HG03196 (cell line): Measurements from ENCODE around the gene PCSK2.

Experiments used
- ATAC-seq: cut with Tn5 transposase; IDR thresholded peaks from one replicate; pipeline ENCODE4 v1.9.1; 2021; ENCODE audit not compliant: unreplicated experiment

The PCSK2 gene

GRCh38 chr20:17391127-17391771, 164.4 kb downstream of the PCSK2 start:
- ATAC-seq = no peak

DNA sequence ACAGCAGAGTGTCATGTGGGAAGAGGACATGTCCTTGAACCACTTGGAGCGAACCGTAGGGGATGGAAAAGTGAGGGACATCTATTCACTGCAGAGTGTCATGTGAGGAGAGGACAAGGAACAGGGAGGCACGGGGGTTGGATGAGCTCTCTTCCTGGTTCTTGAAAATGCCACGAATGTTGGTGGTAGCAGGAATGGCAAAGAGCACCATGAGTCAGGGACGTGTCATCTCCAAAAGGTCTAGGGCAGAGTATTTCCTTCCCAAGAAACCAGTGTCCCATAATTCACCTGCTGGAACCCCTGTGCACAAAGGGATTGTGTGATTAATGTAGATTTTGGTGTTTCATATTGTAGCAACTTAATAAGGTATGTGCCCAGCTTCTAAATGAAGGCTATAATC, 167.6 kb downstream of the PCSK2 start:
- no peak for ATAC-seq

GRCh38 chr20:17395729-17396128, 168.9 kb downstream of the PCSK2 start:
- no peak for ATAC-seq

GRCh38 chr20:17399303-17399985, 172.6 kb downstream of the PCSK2 start:
- ATAC-seq = no peak

- ATAC-seq = no peak
Measured at GRCh38 chr20:17403461-17403860, 176.6 kb downstream of the PCSK2 start.

DNA sequence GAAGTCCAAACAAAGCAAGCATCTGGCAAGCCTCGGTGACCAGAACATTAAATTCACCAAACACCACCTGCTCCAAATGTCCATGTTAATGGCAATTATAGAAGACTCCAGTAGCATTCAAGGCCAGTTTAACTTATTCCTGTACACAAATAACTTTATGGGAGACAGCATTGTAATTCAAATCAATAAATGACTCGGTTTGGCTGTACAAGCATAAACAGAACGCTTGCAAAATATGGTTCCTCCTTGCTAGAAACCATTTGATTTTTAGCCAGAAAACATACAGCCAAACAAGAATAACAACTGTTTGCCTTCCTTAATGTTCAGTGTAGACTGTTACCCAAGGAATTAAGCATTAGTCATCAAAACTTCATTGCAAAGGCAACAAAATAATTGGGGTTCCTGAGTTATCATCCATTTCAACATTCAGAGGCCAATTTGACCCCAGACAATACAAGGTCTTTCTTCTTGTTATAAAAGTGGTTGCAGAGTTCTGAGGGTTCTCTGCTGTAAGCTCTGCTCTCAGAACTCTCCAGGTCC, 179.3 kb downstream of the PCSK2 start:
- no peak for ATAC-seq

GRCh38 chr20:17407550-17407949, 180.7 kb downstream of the PCSK2 start:
- no peak for ATAC-seq

DNA sequence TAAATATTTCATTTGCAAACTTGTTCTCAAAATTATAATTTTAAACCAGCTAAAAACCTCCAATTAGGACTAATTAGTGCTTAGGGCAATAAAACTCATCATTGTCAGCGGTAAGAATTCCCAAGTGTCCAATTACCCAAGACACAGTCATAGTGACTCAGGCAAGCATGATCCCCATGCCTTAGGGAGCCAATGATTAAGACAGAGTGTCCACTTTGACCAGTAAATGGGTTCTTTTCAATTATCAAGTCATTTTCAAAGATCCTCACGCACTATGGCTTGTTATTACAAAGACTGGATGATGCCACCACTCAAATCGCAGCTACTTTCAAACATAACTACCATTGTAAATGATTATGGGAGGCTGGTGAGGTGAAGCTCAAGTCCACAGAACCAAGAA, 190.4 kb downstream of the PCSK2 start:
- ATAC-seq = no peak

- ATAC-seq = no peak
Measured at GRCh38 chr20:17418737-17419136, 191.9 kb downstream of the PCSK2 start.

DNA sequence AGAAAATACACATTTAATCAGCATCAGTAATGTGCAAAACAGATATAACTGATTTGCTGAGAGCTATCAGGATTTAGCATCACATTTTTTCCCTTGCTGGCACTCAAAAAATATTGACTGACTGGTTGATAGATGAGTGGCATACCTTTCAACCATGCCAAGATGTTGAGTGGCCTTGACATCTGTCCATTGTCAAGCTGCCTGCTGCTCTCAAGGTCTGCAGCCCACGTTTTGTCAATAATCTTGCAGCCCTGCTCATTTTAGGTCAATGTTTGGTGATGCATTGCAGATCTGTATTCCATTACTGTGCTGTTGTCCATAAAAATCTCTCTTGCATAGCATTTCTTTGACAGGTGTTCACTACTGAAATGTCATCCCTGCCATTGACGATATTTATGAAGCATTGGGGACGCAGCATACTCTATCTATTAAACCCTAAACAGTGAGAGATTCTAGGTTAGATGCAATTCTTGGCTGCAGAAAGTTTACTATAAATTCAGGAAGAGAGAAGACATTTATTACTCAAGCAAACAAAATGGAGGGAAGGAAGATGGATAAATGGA, 192.7 kb downstream of the PCSK2 start:
- ATAC-seq = no peak

DNA sequence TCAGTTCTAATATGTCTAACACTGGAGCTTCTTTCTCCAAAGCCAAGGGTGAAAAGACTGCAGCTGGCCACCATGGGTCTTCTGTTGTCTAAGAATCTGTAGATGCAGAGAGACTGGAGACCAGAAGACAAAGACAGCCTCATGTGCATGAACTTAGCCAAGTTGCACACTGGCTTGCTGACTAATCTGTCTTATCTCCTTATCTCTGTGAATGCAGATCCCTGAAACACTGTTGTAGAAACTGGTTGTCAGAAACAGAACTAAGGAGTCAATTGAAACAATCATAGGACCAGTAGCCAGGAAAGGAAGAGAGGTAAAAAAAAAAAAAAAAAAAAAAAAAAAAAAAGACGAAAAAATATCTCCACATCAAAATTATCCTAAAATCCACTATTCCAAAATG, 194.7 kb downstream of the PCSK2 start:
- no peak for ATAC-seq

GRCh38 chr20:17423782-17424181, 196.9 kb downstream of the PCSK2 start:
- ATAC-seq = no peak

DNA sequence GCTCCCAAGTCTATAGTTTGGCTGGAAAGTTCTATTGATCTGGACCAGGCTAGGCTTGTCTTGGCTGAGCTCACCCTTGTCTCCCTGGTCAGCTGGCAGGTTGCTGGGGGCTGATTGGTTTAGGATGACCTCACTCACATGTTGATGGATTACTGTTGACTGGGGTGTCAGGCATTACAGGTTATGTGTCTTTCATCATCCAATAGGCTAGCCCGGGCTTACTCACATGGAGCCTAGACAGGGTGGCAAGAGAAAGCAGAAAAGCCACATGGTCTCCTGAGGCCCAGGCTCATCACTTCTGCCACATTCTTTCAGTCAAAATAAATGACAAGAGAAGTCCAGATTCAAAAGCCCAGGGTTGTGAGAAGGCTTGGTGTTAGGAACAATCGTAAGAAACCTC, 200.8 kb downstream of the PCSK2 start:
- no peak for ATAC-seq

DNA sequence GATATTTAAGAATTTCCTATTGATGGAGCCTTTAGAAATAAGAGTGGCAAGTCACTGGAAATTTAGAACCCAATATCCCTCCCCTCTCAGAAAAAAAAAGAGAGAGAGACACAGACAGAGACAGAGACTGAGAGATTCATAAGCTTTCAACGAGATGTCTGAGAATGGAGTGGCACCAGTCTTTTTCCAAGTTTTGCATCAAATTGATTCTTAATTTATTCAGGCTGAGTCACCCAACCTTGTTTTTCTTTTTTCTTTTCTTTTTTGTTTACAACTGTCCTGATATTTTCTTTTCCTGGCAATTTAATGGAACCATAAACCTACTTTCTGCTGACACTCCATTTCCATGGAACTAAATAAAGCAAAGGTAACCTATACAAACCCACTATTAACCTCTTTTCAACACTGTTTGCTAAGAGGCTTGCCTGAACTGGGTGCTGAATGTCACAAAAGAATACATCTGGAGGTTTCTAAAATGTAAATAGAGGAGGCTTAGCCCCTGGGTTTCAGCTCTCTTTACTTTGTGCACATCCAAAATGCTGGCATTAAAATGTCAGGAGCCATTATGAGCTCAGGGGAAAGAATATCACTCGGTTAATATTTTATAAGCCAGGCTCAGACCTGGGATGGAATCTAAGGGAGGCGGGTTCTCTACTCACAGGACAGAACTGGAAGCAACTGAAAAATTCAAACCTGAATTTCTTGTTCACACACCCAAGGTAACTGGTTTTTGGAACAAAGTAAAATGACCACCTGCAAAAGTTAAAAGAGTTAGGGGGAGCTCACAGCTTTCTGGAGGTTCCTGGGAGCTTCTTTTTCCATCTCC, 203.5 kb downstream of the PCSK2 start:
- no peak for ATAC-seq

- ATAC-seq = no peak
Measured at GRCh38 chr20:17431621-17432364, 205.0 kb downstream of the PCSK2 start.

DNA sequence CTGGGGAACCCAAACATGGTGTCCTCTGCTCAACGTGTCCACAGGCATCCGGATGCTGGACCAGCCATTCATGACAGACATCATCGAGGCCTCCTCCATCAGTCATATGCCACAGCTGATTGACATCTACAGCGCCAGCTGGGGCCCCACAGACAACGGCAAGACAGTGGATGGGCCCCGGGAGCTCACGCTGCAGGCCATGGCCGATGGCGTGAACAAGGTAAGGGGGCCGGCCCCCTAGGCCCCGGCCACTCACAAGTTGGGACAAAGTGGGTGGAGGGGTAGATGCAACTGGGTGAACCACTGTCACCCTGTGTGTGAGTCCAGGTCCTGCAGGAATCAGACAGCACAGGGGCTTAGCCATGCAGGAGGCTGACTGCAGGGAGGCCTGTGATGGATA, 209.8 kb downstream of the PCSK2 start:
- no peak for ATAC-seq

DNA sequence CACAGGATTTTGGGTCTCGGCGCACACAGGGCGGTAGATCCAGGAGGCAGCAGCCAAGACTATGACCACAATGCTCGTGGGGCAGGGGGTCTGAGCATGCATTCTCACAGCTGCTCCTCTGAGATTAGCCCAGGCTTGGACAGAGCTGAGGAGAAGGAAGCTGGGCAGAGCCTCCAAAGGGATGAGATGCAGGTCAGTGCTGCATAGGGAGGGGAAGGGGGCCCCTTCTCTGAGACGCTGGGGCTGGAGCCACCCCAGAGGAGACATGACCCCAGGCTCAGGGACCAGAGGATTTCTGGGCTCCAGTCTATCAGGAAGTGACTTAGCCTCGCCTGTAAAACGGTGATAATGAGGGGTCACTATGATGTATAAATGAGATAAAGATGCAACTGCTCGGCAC, 210.4 kb downstream of the PCSK2 start:
- no peak for ATAC-seq

- no peak for ATAC-seq
Measured at GRCh38 chr20:17438436-17439039, 211.7 kb downstream of the PCSK2 start.

DNA sequence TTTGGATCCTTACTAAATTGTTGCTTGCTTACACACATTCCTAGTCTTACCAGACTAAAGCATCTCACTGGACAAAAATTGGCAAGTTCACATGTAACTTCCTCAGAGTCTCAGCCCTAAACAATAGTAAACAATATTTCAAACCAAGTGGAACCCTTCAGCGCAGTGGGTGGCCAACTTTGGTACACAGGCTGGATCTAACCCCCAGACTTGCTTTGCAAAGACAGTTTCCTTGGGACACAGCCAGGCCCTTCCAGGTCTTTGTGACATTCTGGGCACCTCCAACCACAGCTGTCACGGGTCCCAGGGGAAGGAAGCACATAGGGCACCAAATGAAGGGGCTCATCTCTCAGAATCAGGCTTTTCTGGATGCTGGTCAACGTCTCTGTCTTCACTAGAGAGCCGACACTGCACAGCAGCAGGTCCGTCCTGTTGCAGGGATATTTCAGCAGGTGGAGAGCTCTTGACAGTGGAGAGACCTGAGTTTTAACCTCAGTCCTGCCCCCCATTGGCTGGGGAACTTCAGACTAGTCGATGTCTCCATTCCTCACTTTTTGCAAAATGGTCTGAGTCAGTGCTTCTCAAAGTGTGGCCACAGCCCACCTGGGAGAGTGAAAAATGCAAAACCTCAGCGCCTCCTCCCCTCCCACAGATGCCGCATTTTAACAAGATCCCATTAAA, 212.9 kb downstream of the PCSK2 start:
- no peak for ATAC-seq

DNA sequence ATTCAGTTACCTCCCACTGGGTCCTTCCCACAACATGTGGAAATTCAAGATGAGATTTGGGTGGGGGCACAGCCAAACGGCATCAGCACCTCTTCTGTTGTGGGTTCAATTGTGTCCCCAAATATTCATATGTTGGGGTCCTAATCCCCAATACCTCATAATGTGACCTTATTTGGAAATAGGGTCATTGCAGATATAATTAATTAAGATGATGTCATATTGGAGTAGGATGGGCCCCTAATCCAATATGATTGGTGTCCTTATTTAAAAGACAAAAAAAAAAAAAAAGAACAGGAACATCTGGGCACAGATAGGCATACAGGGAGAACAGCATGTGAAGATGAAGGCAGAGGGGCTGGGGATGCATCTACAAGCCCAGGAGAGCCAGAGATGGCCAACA, 214.9 kb downstream of the PCSK2 start:
- no peak for ATAC-seq
